HepG2 (cell line): Measurements from ENCODE around the gene TCAIM. TPM values are rescaled to one million over a fixed set of nuclear protein-coding genes. Genes with fewer than 3 reads are reported as not detected.

ENCODE experiments used
- ATAC-seq: fragments of 200-7000 bp; cut with Tn5 transposase; 3 replicates; pipeline ENCODE4 v1.9.1; 2020; ENCODE audit warnings: mild to moderate bottlenecking, moderate library complexity
- BruUV-seq: library from RNA; stranded (reverse); fragments of 400-500 nt; replicated peaks from 2 replicates; lab custom pipeline; 2021; lab: Mats Ljungman, UMichigan
- CTCF ChIA-PET: fragments of 300-600 bp; formaldehyde crosslinking; extraction: SDS; loops from one replicate; lab custom pipeline; 2021; ENCODE audit warnings: low total read pairs, inconsistent platforms, low intra/inter-chr PET ratio; lab: Yijun Ruan, JAX
- POLR2A ChIA-PET: fragments of 350-600 bp; sonication (Branson Sonifier 250); formaldehyde crosslinking; loops from one replicate; lab custom pipeline; 2020; ENCODE audit warnings: antibody characterized with exemption, inconsistent platforms; lab: Yijun Ruan, JAX
- DNase-seq: peaks from one replicate; pipeline ENCODE4 v3.0.0-alpha.2; 2015; ENCODE audit warnings: low spot score
- FAIRE-seq: peaks from 3 replicates; lab custom pipeline; 2011; peaks lifted over from hg19 to GRCh38; lab: Jason Lieb, UNC
- H2AFZ ChIP-seq: one replicate; pipeline ENCODE4 v1.6.1; 2011; ENCODE audit warnings: low read length, inconsistent platforms
- H3K27ac ChIP-seq: fragments of 300-600 bp; 3 replicates; pipeline ENCODE4 v1.8.0; 2011; ENCODE audit warnings: mixed run types, mild to moderate bottlenecking, mixed read lengths, low read length, inconsistent platforms; ENCODE audit not compliant: insufficient read depth; ENCODE audit errors: extremely low read length
- H3K27me3 ChIP-seq, 2 experiments: fragments of 200-600 bp in 1 of 2; 2 replicates in 1 of 2; 3 replicates in 1 of 2; pipeline versions ENCODE4 v1.6.0 to v1.8.0; 2011; ENCODE audit warnings: low read length in 2 of 2, mild to moderate bottlenecking in 2 of 2, moderate library complexity in 2 of 2, inconsistent platforms in 1 of 2; ENCODE audit not compliant: insufficient read depth in 2 of 2, control insufficient read depth in 1 of 2
- H3K36me3 ChIP-seq, 2 experiments: fragments of 200-600 bp in 1 of 2; replicated peaks in 1 of 2; 2 replicates in 1 of 2; 3 replicates in 1 of 2; pipeline versions ENCODE4 v1.5.1 to v1.8.0; 2011; ENCODE audit warnings: low read length in 2 of 2, inconsistent platforms in 1 of 2; ENCODE audit not compliant: insufficient read depth in 2 of 2, control insufficient read depth in 1 of 2
- H3K4me1 ChIP-seq: 2 replicates; pipeline ENCODE4 v1.5.1; 2012; ENCODE audit warnings: low read length, inconsistent platforms; ENCODE audit not compliant: insufficient read depth
- H3K4me2 ChIP-seq: 2 replicates; pipeline ENCODE4 v1.6.0; 2011; ENCODE audit warnings: low read depth, low read length, inconsistent platforms
- H3K4me3 ChIP-seq, 3 experiments: fragments of 200-600 bp in 1 of 3; sonication (generic), shearing (Covaris generic) in 1 of 3; replicated peaks in 1 of 3; 2 replicates each; pipeline ENCODE4 v1.5.1; 2011 to 2016; ENCODE audit warnings: low read length in 3 of 3, inconsistent platforms in 2 of 3, low read depth in 2 of 3, mild to moderate bottlenecking in 2 of 3, control low read depth in 1 of 3, mixed read lengths in 1 of 3; ENCODE audit not compliant: insufficient read depth in 1 of 3
- H3K79me2 ChIP-seq: one replicate; pipeline ENCODE4 v1.6.1; 2011; ENCODE audit warnings: low read length, inconsistent platforms; ENCODE audit not compliant: insufficient read depth
- H3K9ac ChIP-seq: 2 replicates; pipeline ENCODE4 v1.6.0; 2011; ENCODE audit warnings: mild to moderate bottlenecking, low read depth, low read length, inconsistent platforms; ENCODE audit not compliant: insufficient read depth
- H3K9me3 ChIP-seq: 2 replicates; pipeline ENCODE4 v1.5.1; 2012; ENCODE audit warnings: mild to moderate bottlenecking, low read length
- H4K20me1 ChIP-seq: 2 replicates; pipeline ENCODE4 v1.6.0; 2011; ENCODE audit warnings: inconsistent platforms, mild to moderate bottlenecking, low read length, moderate library complexity; ENCODE audit not compliant: insufficient read depth
- AKAP8 ChIP-seq: sonication (generic); formaldehyde crosslinking; IDR thresholded peaks from 2 replicates; pipeline ENCODE4 v1.5.1; 2020; ENCODE audit warnings: mild to moderate bottlenecking, missing genetic modification reagents
- CREM ChIP-seq, 2 experiments: sonication (generic) in 1 of 2; formaldehyde crosslinking in 1 of 2; IDR thresholded peaks; 2 replicates each; pipeline versions ENCODE4 v1.4.0 to v1.6.1; 2016 to 2020; ENCODE audit warnings: antibody characterized with exemption in 1 of 2, mild to moderate bottlenecking in 1 of 2, missing genetic modification reagents in 1 of 2
- HOXA9 ChIP-seq: sonication (generic); formaldehyde crosslinking; IDR thresholded peaks from 2 replicates; pipeline ENCODE4 v1.8.1; 2022; ENCODE audit warnings: missing genetic modification reagents, mild to moderate bottlenecking, moderate library complexity, borderline replicate concordance
- KDM5A ChIP-seq: fragments of 200-600 bp; sonication (generic); IDR thresholded peaks from 2 replicates; pipeline ENCODE4 v1.7.0; 2018; ENCODE audit warnings: antibody characterized with exemption, mild to moderate bottlenecking, low read length, borderline replicate concordance
- ONECUT2 ChIP-seq: sonication (generic); formaldehyde crosslinking; IDR thresholded peaks from 2 replicates; pipeline ENCODE4 v1.4.0; 2020; ENCODE audit warnings: missing genetic modification reagents
- SRY ChIP-seq: sonication (generic); formaldehyde crosslinking; IDR thresholded peaks from 2 replicates; pipeline ENCODE4 v1.8.0; 2022; ENCODE audit warnings: mild to moderate bottlenecking, missing genetic modification reagents
- ZBTB2 ChIP-seq: sonication (generic); formaldehyde crosslinking; IDR thresholded peaks from 2 replicates; pipeline ENCODE4 v1.8.0; 2022; ENCODE audit warnings: low read depth, missing genetic modification reagents
- ZNF234 ChIP-seq: sonication (generic); formaldehyde crosslinking; conservative IDR thresholded peaks from 2 replicates; pipeline ENCODE4 v1.5.1; 2020; ENCODE audit warnings: mild to moderate bottlenecking, missing genetic modification reagents
- ZNF329 ChIP-seq: sonication (generic); formaldehyde crosslinking; IDR thresholded peaks from 2 replicates; pipeline ENCODE4 v1.9.0; 2021; ENCODE audit warnings: low read depth, mild to moderate bottlenecking, missing genetic modification reagents
- ZNF446 ChIP-seq: sonication (generic); formaldehyde crosslinking; IDR thresholded peaks from 2 replicates; pipeline ENCODE4 v1.5.0; 2020; ENCODE audit warnings: mild to moderate bottlenecking, missing genetic modification reagents
- ZNF451 ChIP-seq: sonication (generic); formaldehyde crosslinking; IDR thresholded peaks from 2 replicates; pipeline ENCODE4 v1.5.0; 2020; ENCODE audit warnings: mild to moderate bottlenecking, missing genetic modification reagents
- ZNF501 ChIP-seq: sonication (generic); formaldehyde crosslinking; IDR thresholded peaks from 2 replicates; pipeline ENCODE4 v1.5.1; 2020; ENCODE audit warnings: mild to moderate bottlenecking, moderate library complexity, missing genetic modification reagents
- ZNF564 ChIP-seq: sonication (generic); formaldehyde crosslinking; IDR thresholded peaks from 2 replicates; pipeline ENCODE4 v1.8.1; 2023; ENCODE audit warnings: mild to moderate bottlenecking, missing genetic modification reagents
- ZNF652 ChIP-seq: IDR thresholded peaks from 2 replicates; pipeline ENCODE4 v1.6.1; 2016; ENCODE audit warnings: low read depth, borderline replicate concordance
- ZNF775 ChIP-seq: sonication (generic); formaldehyde crosslinking; IDR thresholded peaks from 2 replicates; pipeline ENCODE4 v1.4.0; 2020; ENCODE audit warnings: missing genetic modification reagents, mild to moderate bottlenecking, moderate library complexity, borderline replicate concordance
- WGBS: methylation state at CpG from one replicate; pipeline ENCODE4 v1.1.6; 2017; ENCODE audit warnings: low lambda C conversion rate; 5-methylcytosine and 5-hydroxymethylcytosine counted together
- in situ Hi-C: cut with HindIII; loops from 2 replicates; pipeline ENCODE4 v1.10.0; 2017; ENCODE audit warnings: low pct_unique_long_range_greater_than_20kb; ENCODE audit not compliant: extremely low pct_ligation_motif_present
- intact Hi-C: fragments of 100-400 bp; cut with micrococcal nuclease; formaldehyde crosslinking; loops from one replicate; pipeline ENCODE4 v1.10.0; 2022; ENCODE audit not compliant: unreplicated experiment
- polyA plus RNA-seq, 8 experiments: library from polyadenylated mRNA; depleted of rRNA in 3 of 8; stranded (reverse) in 7 of 8; unstranded in 1 of 8; fragments of >200 nt; fragmentation: Illumina TruSeq in 4 of 8; extraction: Trizol in 4 of 8; gene quantifications; 2 replicates each; pipeline versions ENCODE4 v1.2.1 to v1.2.3, GENCODE V29; 2011 to 2016; ENCODE audit warnings: low read depth in 4 of 8, missing spikeins in 1 of 8, mixed read lengths in 1 of 8; ENCODE audit not compliant: insufficient read depth in 1 of 8
- total RNA-seq, 5 experiments: library from RNA; depleted of rRNA; stranded (reverse); fragments of >200 nt; fragmentation: Illumina TruSeq; extraction: Trizol; gene quantifications; 2 replicates each; pipeline ENCODE4 v1.2.3, GENCODE V29; 2016; ENCODE audit warnings: low read depth in 1 of 5

The TCAIM gene
- total and polyA plus RNA-seq, 2 of the 13 experiments (the other 11 are each of a cell fraction or from before 2014, with no cell fraction given): 16.9 to 22.6 TPM

- ATAC-seq (no peak), DNase-seq (no peak), FAIRE-seq (no peak)
- H3K79me2 ChIP-seq: no peaks in the 10 kb centered on the region
- TF ChIP-seq HOXA9 (CRISPR knock-in tag): no peak
- no peak for TF ChIP-seq ZNF451 (CRISPR knock-in tag)
- no peak for TF ChIP-seq KDM5A
- TF ChIP-seq ONECUT2 (CRISPR knock-in tag): no peak
- no peak for TF ChIP-seq ZNF564
- TF ChIP-seq ZNF652 (CRISPR knock-in tag): no peak
- TF ChIP-seq ZNF446 (CRISPR knock-in tag): no peak
- TF ChIP-seq AKAP8 (CRISPR knock-in tag): no peak
- no peak for TF ChIP-seq ZNF329
- TF ChIP-seq ZBTB2 (CRISPR knock-in tag): no peak
- no peak for TF ChIP-seq ZNF775 (CRISPR knock-in tag)
- TF ChIP-seq ZNF234: no peak
- no peak for TF ChIP-seq SRY (CRISPR knock-in tag)
- no peak for TF ChIP-seq ZNF501 (CRISPR knock-in tag)
- no peak for TF ChIP-seq CREM (IDR thresholded peaks at IDR 0.05)
- no peak for TF ChIP-seq CREM (CRISPR knock-in tag; IDR thresholded peaks at IDR 0.05)
- ChIA-PET CTCF (no interaction called here), POLR2A (no interaction called here)
- H3K9ac ChIP-seq: no peak overlapping the region
- no peak overlapping the region for H3K4me3 ChIP-seq
- H3K9me3 ChIP-seq: no peaks in the 10 kb centered on the region
- WGBS: 100% methylated on average over 5 of the region's 5 CpGs
- no peak overlapping the region for H3K27ac ChIP-seq
- H3K4me2 ChIP-seq: no peak overlapping the region
- H3K36me3 ChIP-seq: peaks cover 28 to 76% of the 10 kb centered on the region in 2 experiments
- no peaks in the 10 kb centered on the region for H4K20me1 ChIP-seq
- H2AFZ ChIP-seq: no peak overlapping the region
- in situ Hi-C loops: no loop called here
- intact Hi-C loops: no loop called here
- no peaks in the 10 kb centered on the region for H3K27me3 ChIP-seq
- BruUV-seq: no TSS peak
- peaks cover 7% of the 10 kb centered on the region for H3K4me1 ChIP-seq
Observed at GRCh38 chr3:44445786-44446185, 107.2 kb downstream of the TCAIM start.
